H9 (cell line): ENCODE results near the gene SKAP1. TPM values are rescaled to one million over a fixed set of nuclear protein-coding genes. Genes with fewer than 3 reads are reported as not detected.

Experiments
- DNase-seq: peaks from one replicate; pipeline ENCODE4 v3.0.0-alpha.2; 2017
- H2AFZ ChIP-seq: one replicate; pipeline ENCODE4 v1.6.1; 2013; ENCODE audit warnings: mild to moderate bottlenecking, low read length, control low read depth, moderate library complexity
- H2AK5ac ChIP-seq: 2 replicates; pipeline ENCODE4 v1.6.1; 2013; ENCODE audit warnings: low read length, control low read depth, mixed read lengths; ENCODE audit not compliant: insufficient read length
- H2BK120ac ChIP-seq: one replicate; pipeline ENCODE4 v1.6.1; 2013; ENCODE audit warnings: low read depth, mild to moderate bottlenecking, low read length, control low read depth, inconsistent platforms; ENCODE audit not compliant: poor library complexity, severe bottlenecking
- H2BK12ac ChIP-seq: 2 replicates; pipeline ENCODE4 v1.6.1; 2013; ENCODE audit warnings: low read length, control low read depth, mixed read lengths, low read depth; ENCODE audit not compliant: insufficient read length
- H2BK15ac ChIP-seq: 2 replicates; pipeline ENCODE4 v1.6.1; 2013; ENCODE audit warnings: low read depth, low read length, control low read depth
- H2BK20ac ChIP-seq: one replicate; pipeline ENCODE4 v1.6.1; 2013; ENCODE audit warnings: low read depth, mild to moderate bottlenecking, low read length, control low read depth, inconsistent platforms; ENCODE audit not compliant: poor library complexity, severe bottlenecking
- H2BK5ac ChIP-seq: 2 replicates; pipeline ENCODE4 v1.6.1; 2013; ENCODE audit warnings: low read length, control low read depth, mixed read lengths; ENCODE audit not compliant: insufficient read length
- H3K14ac ChIP-seq: 2 replicates; pipeline ENCODE4 v1.6.1; 2013; ENCODE audit warnings: low read length, control low read depth; ENCODE audit not compliant: insufficient read depth
- H3K18ac ChIP-seq: 2 replicates; pipeline ENCODE4 v1.6.1; 2013; ENCODE audit warnings: low read depth, mild to moderate bottlenecking, mixed read lengths, low read length, control low read depth; ENCODE audit not compliant: insufficient read length
- H3K23ac ChIP-seq: 2 replicates; pipeline ENCODE4 v1.6.1; 2013; ENCODE audit warnings: low read length, control low read depth, mixed read lengths, low read depth; ENCODE audit not compliant: insufficient read length
- H3K23me2 ChIP-seq: 2 replicates; pipeline ENCODE4 v1.6.1; 2013; ENCODE audit warnings: low read depth, mild to moderate bottlenecking, mixed read lengths, low read length, control low read depth; ENCODE audit not compliant: insufficient read length, poor library complexity, severe bottlenecking
- H3K27ac ChIP-seq: 2 replicates; pipeline ENCODE4 v1.5.1; 2013; ENCODE audit warnings: low read length, control low read depth, mixed read lengths, low read depth; ENCODE audit not compliant: insufficient read length
- H3K27me3 ChIP-seq: 2 replicates; pipeline ENCODE4 v1.6.1; 2013; ENCODE audit warnings: low read length, control low read depth, inconsistent platforms; ENCODE audit not compliant: insufficient read depth
- H3K4ac ChIP-seq: 2 replicates; pipeline ENCODE4 v1.6.1; 2013; ENCODE audit warnings: low read depth, mild to moderate bottlenecking, control low read depth, inconsistent platforms, low read length, moderate library complexity
- H3K4me1 ChIP-seq: 2 replicates; pipeline ENCODE4 v1.6.1; 2013; ENCODE audit warnings: low read length, control low read depth, inconsistent platforms; ENCODE audit not compliant: insufficient read depth
- H3K4me2 ChIP-seq: 2 replicates; pipeline ENCODE4 v1.6.1; 2013; ENCODE audit warnings: low read length, control low read depth, mixed read lengths; ENCODE audit not compliant: insufficient read length, insufficient read depth
- H3K56ac ChIP-seq: 2 replicates; pipeline ENCODE4 v1.6.1; 2013; ENCODE audit warnings: low read depth, mild to moderate bottlenecking, mixed read lengths, low read length, control low read depth; ENCODE audit not compliant: insufficient read length
- H3K79me1 ChIP-seq: 2 replicates; pipeline ENCODE4 v1.6.1; 2013; ENCODE audit warnings: low read depth, mild to moderate bottlenecking, moderate library complexity, low read length, control low read depth, inconsistent platforms; ENCODE audit not compliant: insufficient read depth, poor library complexity, severe bottlenecking
- H3K79me2 ChIP-seq: 2 replicates; pipeline ENCODE4 v1.6.1; 2013; ENCODE audit warnings: low read length, control low read depth, inconsistent platforms; ENCODE audit not compliant: insufficient read depth
- H3K9ac ChIP-seq: 2 replicates; pipeline ENCODE4 v1.6.1; 2013; ENCODE audit warnings: low read length, control low read depth, mixed read lengths; ENCODE audit not compliant: insufficient read length; ENCODE audit errors: extremely low read depth
- H3K9me3 ChIP-seq: one replicate; pipeline ENCODE4 v1.6.1; 2013; ENCODE audit warnings: low read depth, low read length, inconsistent platforms; ENCODE audit not compliant: control insufficient read depth
- H3T11ph ChIP-seq: one replicate; pipeline ENCODE4 v1.6.1; 2013; ENCODE audit warnings: mild to moderate bottlenecking, low read length, control low read depth, inconsistent platforms
- H4K20me1 ChIP-seq: one replicate; pipeline ENCODE4 v1.6.1; 2013; ENCODE audit not compliant: control insufficient read depth, insufficient read length, insufficient read depth
- H4K5ac ChIP-seq: 2 replicates; pipeline ENCODE4 v1.6.1; 2013; ENCODE audit warnings: low read depth, mild to moderate bottlenecking, mixed read lengths, low read length, control low read depth; ENCODE audit not compliant: insufficient read length
- H4K8ac ChIP-seq: replicated peaks from 2 replicates; pipeline ENCODE4 v1.6.1; 2013; ENCODE audit warnings: low read length, control low read depth, mixed read lengths, low read depth; ENCODE audit not compliant: insufficient read length
- H4K91ac ChIP-seq: 2 replicates; pipeline ENCODE4 v1.6.1; 2013; ENCODE audit warnings: low read depth, mild to moderate bottlenecking, moderate library complexity, mixed read lengths, low read length, control low read depth; ENCODE audit not compliant: insufficient read length
- H3K27ac Mint-ChIP-seq, 3 experiments: 2 replicates in 2 of 3; 3 replicates in 1 of 3; pipeline ENCODE4 v1.8.0; 2020 to 2021; ENCODE audit warnings: mixed read lengths in 3 of 3, mild to moderate bottlenecking in 1 of 3, moderate library complexity in 1 of 3
- H3K27me3 Mint-ChIP-seq: 2 replicates; pipeline ENCODE4 v1.8.0; 2021; ENCODE audit warnings: low read depth, mild to moderate bottlenecking, moderate library complexity, mixed read lengths
- H3K36me3 Mint-ChIP-seq, 3 experiments: 2 replicates in 2 of 3; 3 replicates in 1 of 3; pipeline ENCODE4 v1.8.0; 2020 to 2021; ENCODE audit warnings: low read depth in 3 of 3, mixed read lengths in 3 of 3; ENCODE audit not compliant: insufficient read depth in 1 of 3
- H3K4me1 Mint-ChIP-seq, 2 experiments: 2 replicates each; pipeline ENCODE4 v1.8.0; 2020; ENCODE audit warnings: mixed read lengths in 2 of 2
- H3K4me3 Mint-ChIP-seq, 2 experiments: 2 replicates in 1 of 2; 3 replicates in 1 of 2; pipeline ENCODE4 v1.8.0; 2020 to 2021; ENCODE audit warnings: mild to moderate bottlenecking in 2 of 2, mixed read lengths in 2 of 2, moderate library complexity in 1 of 2
- H3K9me3 Mint-ChIP-seq, 2 experiments: 2 replicates in 1 of 2; 3 replicates in 1 of 2; pipeline ENCODE4 v1.8.0; 2020; ENCODE audit warnings: mild to moderate bottlenecking in 2 of 2, mixed read lengths in 2 of 2, moderate library complexity in 1 of 2
- WGBS: extraction: QIAGEN DNeasy Blood & Tissue Kit; methylation state at CpG from one replicate; pipeline ENCODE4 v1.1.7; 2013; ENCODE audit warnings: missing lambda C conversion rate, low lambda C conversion rate, mixed read lengths; ENCODE audit not compliant: insufficient read length; ENCODE audit errors: extremely low coverage; 5-methylcytosine and 5-hydroxymethylcytosine counted together
- total RNA-seq: library from RNA; stranded (reverse); gene quantifications from 2 replicates; pipeline ENCODE4 v1.2.1, GENCODE V29; 2021
- TF ChIP-seq, protein P1 (sequence below): fragments of 200-600 bp; sonication (generic); conservative IDR thresholded peaks from 3 replicates; pipeline ENCODE4 v1.8.0; 2021; ENCODE audit warnings: antibody characterized with exemption, mild to moderate bottlenecking

Gene SKAP1
- total RNA-seq, 1 experiment from 2014 or later: not detected

DNA sequence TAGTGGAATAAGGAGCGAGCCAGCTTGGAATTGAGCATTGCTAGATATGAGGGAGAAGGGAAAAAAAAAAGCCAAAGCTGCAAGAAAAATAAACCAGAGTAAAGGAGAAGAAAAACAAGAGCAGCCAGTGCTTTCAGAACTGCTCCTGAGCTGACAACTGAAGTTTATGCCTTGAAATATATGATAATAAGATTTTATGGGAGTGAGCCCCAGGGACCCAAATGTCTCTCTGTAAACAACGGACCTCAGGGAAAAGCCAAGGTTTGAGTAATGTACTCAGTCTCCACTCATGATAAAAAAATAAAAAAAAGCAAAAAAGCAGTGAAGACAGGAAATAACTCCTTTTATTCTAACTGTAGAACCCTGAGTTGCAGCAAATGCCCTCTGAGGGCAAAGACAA, 189.9 kb downstream of the SKAP1 start:
- no peak overlapping the region for H3K4me2 ChIP-seq
- DNase-seq: no peak
- no peaks in the 10 kb centered on the region for H3K23me2 ChIP-seq
- no peak overlapping the region for H3K9ac ChIP-seq
- H3K18ac ChIP-seq: no peak overlapping the region
- H3K14ac ChIP-seq: no peak overlapping the region
- no peaks in the 10 kb centered on the region for H3K9me3 Mint-ChIP-seq
- no peak overlapping the region for H3K27ac ChIP-seq
- H3K79me1 ChIP-seq: no peaks in the 10 kb centered on the region
- no peak overlapping the region for H2BK5ac ChIP-seq
- no peak overlapping the region for H3K56ac ChIP-seq
- no peak overlapping the region for H4K5ac ChIP-seq
- no peaks in the 10 kb centered on the region for H3K79me2 ChIP-seq
- 0 out of 2 replicates have a peak, but pooled peaks cover 4% of the 10 kb centered on the region for H3K4me1 ChIP-seq
- no peak overlapping the region for H3K23ac ChIP-seq
- no peaks in the 10 kb centered on the region for H3K36me3 Mint-ChIP-seq
- TF ChIP-seq, protein P1, sequence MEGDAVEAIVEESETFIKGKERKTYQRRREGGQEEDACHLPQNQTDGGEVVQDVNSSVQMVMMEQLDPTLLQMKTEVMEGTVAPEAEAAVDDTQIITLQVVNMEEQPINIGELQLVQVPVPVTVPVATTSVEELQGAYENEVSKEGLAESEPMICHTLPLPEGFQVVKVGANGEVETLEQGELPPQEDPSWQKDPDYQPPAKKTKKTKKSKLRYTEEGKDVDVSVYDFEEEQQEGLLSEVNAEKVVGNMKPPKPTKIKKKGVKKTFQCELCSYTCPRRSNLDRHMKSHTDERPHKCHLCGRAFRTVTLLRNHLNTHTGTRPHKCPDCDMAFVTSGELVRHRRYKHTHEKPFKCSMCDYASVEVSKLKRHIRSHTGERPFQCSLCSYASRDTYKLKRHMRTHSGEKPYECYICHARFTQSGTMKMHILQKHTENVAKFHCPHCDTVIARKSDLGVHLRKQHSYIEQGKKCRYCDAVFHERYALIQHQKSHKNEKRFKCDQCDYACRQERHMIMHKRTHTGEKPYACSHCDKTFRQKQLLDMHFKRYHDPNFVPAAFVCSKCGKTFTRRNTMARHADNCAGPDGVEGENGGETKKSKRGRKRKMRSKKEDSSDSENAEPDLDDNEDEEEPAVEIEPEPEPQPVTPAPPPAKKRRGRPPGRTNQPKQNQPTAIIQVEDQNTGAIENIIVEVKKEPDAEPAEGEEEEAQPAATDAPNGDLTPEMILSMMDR: no peak
- no peak overlapping the region for H3K4me3 Mint-ChIP-seq
- H3K27me3 ChIP-seq: no peaks in the 10 kb centered on the region
- no CpG with 5 or more reads among the region's 2 CpGs for WGBS
- no peak overlapping the region for H2BK120ac ChIP-seq
- H3T11ph ChIP-seq: no peak overlapping the region
- H3K27ac Mint-ChIP-seq: no peak overlapping the region
- H4K91ac ChIP-seq: no peak overlapping the region
- no peak overlapping the region for H2BK20ac ChIP-seq
- no peak overlapping the region for H4K8ac ChIP-seq
- peaks cover 6% of the 10 kb centered on the region; the same call in 1 of the 2 replicates for H3K27me3 Mint-ChIP-seq
- H3K4ac ChIP-seq: no peak overlapping the region
- no peaks in the 10 kb centered on the region for H3K9me3 ChIP-seq
- no peaks in the 10 kb centered on the region for H4K20me1 ChIP-seq
- H2BK12ac ChIP-seq: no peak overlapping the region
- H3K4me1 Mint-ChIP-seq: peaks cover 15 to 19% of the 10 kb centered on the region in 2 experiments
- no peak overlapping the region for H2BK15ac ChIP-seq
- H2AK5ac ChIP-seq: no peak overlapping the region
- H2AFZ ChIP-seq: no peak overlapping the region
